HG02973 (cell line): Measurements from ENCODE around the gene CCDC142.

Experiments
- ATAC-seq: cut with Tn5 transposase; IDR thresholded peaks from one replicate; pipeline ENCODE4 v1.9.1; 2021; ENCODE audit warnings: moderate library complexity; ENCODE audit not compliant: unreplicated experiment

The CCDC142 gene

GRCh38 chr2:74515271-74515980 lies 32.6 kb upstream of the CCDC142 start:
- ATAC-seq: no peak

GRCh38 chr2:74514368-74515270 lies 31.8 kb upstream of the CCDC142 start, which contains the start of gene TLX2:
Gene TLX2, plus strand, starts transcription at chr2:74514450. Its CDS starts 357 bp downstream, at chr2:74514807.
- no peak for ATAC-seq

DNA sequence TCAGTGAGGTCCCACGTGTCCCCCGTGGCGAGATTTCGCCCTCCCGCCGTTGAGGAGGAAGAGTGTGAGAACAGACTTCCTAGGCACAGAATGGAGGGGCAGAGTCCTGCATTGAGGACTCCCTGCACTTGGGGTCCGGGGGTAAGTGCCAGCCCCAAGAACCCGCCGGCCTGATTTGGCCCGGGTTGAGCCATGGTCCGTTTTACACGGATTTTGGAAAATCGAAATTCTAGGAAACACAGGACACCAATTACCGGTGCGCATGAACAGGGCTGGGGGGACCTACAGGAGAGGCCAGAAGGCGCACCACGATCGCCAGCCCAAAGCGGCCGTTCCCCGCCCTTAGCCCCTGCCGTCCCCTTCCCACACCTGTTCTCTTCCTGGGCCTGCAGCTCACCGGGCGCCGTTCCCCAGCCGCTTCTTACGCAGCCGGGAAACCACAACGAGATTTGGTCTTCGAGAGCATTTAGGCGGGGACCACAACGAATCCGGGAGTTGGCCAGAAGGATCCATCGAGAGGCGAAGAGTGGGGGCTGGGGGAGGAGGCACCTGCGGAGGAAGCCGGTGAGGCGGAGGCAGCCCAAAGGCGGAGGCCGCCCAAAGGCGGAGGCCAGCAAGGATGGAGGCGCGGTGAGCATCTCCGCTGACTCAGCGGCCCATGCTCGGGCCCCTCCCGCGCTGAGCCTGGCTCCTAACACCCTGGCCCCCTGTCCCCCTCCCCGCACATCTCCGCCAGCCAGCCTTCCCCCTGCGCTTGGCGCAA lies 31.0 kb upstream of the CCDC142 start:
- ATAC-seq: no peak

- no peak for ATAC-seq
These were observed 30.2 kb upstream of the CCDC142 start for GRCh38 chr2:74512744-74513604.

DNA sequence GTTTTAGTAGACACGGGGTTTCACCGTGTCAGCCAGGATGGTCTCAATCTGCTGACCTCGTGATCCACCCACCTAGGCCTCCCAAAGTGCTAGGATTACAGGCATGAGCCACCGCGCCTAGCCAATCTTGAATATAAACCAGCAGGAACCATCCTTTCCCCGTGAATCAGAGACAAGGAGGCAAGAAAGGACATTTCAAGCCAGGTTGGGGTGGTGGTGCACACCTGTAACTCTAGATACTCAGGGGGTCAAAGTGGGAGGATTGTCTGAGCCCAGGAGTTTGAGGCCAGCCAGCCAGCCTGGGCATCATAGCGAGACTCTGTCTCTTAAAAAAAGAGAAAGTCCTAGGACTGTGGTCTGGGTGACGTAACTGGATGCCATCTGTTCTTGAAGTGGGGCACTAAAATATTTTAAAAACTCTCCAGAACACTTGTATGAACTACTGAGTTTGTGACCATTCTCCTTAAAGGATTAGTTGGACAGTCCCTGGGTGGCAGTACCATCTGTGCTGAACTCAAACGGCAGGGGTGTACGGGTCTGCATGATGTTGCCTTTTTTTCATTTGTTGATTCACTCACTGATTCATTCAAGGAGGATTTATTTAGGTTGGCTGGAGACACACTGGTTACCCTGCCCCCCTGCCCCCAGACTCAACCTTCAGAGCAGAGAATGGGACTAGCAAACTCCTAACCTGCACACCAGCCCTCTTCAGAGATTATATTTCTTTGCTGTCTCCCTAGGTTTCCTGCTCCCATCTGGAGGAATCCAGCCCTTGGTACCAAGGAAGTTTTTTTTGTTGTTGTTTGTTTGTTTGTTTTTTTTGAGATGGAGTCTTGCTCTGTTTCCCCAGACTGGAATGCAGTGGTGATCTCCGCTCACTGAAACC lies 28.5 kb upstream of the CCDC142 start:
- no peak for ATAC-seq

DNA sequence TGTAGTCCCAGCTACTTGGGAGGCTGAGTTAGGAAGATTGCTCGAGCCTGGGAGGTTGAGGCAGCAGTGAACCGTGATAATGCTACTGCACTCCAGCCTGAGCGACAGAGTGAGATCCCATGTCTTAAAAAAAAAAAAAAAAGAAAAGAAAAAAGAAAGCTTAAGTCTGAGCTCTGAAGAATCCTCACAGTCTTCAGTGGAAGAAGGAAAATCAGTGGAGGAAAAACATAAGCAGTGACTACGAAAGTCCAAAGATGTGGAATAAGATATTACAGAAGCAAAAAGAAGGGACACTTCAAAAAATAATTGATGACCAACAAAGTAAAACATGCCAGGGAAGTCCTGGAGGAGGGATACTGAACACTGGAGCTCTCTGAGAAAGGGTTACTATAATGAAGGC lies 27.5 kb upstream of the CCDC142 start:
- ATAC-seq: no peak

DNA sequence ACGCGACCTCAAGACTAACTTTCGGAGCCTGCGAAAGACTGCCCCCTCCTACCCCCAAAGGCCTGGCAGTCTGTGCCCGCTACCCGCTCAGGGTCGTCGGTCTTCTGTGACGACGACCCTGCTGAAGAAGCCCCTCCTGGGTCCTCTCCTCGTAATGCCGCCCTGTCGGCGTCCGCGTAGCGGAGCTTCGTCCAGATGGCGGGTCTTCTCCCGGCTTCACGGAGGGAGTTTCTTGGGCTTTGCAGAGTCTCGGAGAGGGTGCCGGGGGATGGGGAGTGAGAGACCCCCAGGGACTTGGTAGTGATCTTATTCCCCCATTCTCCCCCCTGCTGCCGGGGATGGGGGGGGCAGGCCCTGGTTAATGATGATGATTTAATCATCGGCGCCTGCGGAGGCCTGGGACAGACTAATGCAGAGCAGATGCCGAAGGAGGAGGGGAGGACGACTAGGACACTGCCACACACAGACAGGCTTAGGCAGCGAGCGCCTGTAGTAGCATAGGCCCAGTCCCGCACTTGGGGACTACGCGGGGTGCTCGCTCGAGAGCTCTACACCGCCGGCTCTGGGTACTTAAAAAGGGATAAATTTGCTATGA lies 25.2 kb upstream of the CCDC142 start:
- peak; percentile 4 for ATAC-seq

- peak; percentile 83 for ATAC-seq
These were observed 24.5 kb upstream of the CCDC142 start, which contains the start of gene PCGF1 for GRCh38 chr2:74507145-74507925. Gene PCGF1, minus strand, starts transcription at chr2:74507695. Its CDS starts 27 bp downstream, at chr2:74507668.

DNA sequence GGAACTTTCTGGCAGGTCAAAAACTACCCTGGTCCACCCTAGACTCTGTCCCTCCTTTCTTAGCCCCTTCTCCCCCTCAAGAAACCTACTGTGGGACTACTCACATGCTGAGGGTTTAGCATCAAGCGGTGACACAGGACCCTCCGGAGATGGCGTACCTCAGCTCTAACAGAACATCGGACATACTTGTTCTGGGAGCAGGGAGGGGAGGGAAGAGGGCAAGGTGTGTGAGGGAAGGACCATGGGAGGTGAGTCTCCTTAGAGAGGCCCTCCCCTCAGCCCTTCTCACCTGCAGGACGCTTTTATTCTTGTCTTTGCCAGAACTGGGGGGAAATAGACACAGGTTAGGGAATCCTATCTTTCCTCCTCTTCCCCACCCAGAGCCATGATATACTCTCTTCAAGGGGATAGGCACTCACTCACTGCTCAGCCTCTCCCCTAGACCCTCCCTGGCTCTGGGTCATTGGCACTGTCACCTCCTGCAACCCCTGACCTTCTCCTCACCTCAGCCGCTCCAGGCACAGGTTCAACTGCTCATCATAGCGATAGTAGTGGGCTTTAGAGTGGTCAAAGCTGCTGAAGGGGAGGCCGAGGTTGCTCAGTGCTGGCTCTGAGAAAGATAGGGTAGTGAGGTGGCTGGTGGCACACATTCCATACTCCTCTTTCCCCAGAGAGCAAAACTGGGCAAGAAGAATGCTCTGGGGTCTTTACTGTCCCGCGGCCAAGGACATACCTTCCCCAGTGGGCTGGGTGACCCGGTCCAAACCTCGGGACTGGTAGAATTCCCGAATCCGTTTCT lies 22.8 kb upstream of the CCDC142 start:
- ATAC-seq: no peak

DNA sequence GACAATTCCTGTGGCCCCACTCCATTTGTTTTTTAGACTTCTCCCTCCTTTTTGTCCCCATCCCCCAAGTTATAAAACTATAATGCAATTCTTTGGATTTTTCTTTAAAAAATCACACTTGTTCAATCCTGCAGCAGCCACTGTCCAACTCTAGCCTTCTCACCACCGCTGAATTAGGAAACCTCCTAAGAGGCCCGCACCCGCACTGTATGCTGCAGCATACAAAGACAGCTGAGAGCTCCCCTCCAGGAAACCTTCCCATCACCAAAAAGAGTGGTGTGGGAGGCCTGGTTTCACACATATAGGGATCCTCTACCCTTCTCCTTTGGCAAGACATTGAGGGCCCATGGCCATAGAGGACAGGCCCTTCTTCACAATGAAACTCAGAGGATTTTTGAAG lies 21.8 kb upstream of the CCDC142 start:
- ATAC-seq: no peak

GRCh38 chr2:74503506-74504475 lies 21.0 kb upstream of the CCDC142 start:
- ATAC-seq: no peak

DNA sequence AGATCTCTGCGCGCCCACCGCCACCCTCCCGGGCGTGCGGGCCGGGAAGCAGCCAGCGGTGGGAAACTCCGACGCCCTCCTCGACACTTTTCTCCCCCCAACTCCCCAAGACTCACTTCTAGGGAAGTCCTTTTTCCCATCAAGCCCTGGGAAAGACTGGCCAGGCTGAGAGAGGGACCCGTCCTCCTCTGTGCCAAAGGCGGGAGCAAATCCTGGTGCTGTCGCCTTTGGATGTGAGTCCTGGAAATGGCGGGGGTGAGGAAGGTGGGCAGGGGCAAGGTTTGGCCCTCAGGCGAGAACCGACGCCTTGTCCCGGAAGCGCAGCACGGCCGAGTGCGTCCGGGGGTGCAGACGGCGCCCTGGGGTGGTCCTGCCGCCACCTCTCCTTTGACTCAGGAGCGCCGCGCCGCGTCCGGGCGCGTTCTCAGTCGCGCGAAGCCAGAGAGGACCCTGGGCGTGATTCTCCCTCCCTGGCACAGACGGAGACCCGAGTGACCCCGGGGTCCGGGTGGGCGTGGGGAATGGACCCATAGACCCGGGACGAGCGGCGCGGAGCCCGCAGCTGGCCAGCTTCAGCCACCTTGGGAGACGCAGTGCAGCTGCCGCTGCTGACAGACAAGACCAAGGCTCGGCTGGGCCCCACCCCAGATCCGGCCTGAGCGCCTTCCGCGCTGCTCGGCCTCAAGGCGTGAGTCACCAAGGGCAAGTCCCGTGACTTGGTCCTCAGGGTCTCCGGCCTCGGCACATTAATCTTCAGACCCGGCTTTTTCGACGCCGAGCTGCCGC lies 20.1 kb upstream of the CCDC142 start:
- ATAC-seq: peak; percentile 37

- ATAC-seq: no peak
These were observed 19.4 kb upstream of the CCDC142 start for GRCh38 chr2:74502147-74502719.

DNA sequence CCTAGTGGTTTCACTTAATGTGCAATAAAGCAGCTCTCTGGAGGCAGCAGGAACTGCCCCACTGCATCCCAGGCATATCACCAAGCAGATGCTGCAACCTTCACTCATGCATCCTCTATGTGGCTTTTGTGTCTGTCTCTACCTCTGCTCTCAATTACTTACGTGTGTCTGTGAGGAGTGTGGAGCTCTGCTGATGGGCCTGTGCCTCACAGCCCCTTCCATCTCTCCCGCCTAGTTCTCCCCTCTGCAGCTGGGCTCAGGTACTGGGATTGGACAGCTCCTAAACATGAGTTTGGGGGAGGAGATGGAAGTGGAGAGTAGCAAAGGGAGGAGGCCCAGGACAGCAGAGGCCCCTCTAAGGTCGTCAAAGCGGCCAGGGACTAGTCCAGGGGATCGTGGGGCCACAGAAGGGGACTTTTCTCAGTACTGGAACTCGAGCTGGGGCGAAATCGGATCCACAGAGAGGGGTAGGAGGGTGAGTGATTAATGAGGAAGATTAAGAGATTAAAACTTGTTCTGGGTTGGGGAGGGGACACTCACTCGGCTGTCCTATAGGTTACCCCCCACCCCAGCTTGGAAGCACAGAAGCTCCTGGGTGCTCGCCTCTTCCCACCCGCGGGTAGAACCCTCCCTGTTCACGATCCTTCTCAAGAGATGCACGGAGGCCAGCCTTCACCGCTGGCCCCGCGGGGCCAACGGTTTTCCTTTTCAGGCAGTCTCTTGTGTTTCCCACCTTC lies 18.7 kb upstream of the CCDC142 start:
- no peak for ATAC-seq
